ACC112 (cell line): ENCODE measurements around the gene TSPEAR.

Experiments used
- H2AFZ ChIP-seq: fragments of 200-600 bp; sonication (generic); one replicate; pipeline ENCODE4 v1.6.0; 2017; ENCODE audit warnings: antibody characterized with exemption, low read length; ENCODE audit not compliant: unreplicated experiment
- H3K27ac ChIP-seq: fragments of 200-600 bp; sonication (generic); 2 replicates; pipeline ENCODE4 v1.5.1; 2014; ENCODE audit warnings: low read depth, mild to moderate bottlenecking, antibody characterized with exemption, low read length, moderate library complexity
- H3K27me3 ChIP-seq: fragments of 200-600 bp; sonication (generic); 2 replicates; pipeline ENCODE4 v1.6.1; 2014; ENCODE audit warnings: mild to moderate bottlenecking, antibody characterized with exemption, low read length, moderate library complexity, mixed read lengths; ENCODE audit not compliant: insufficient read depth
- H3K36me3 ChIP-seq: fragments of 200-600 bp; sonication (generic); 2 replicates; pipeline ENCODE4 v1.6.1; 2016; ENCODE audit warnings: mild to moderate bottlenecking, antibody characterized with exemption, low read length, moderate library complexity, mixed read lengths; ENCODE audit not compliant: insufficient read depth
- H3K4me1 ChIP-seq: fragments of 200-600 bp; sonication (generic); one replicate; pipeline ENCODE4 v1.6.1; 2016; ENCODE audit warnings: low read length, mixed read lengths; ENCODE audit not compliant: insufficient read depth, unreplicated experiment, control insufficient read depth
- H3K4me3 ChIP-seq: fragments of 200-600 bp; sonication (generic); 2 replicates; pipeline ENCODE4 v1.5.1; 2014; ENCODE audit warnings: mild to moderate bottlenecking, low read depth, low read length
- H3K79me2 ChIP-seq: fragments of 200-600 bp; sonication (generic); one replicate; pipeline ENCODE4 v1.6.0; 2016; ENCODE audit warnings: low read length; ENCODE audit not compliant: control insufficient read depth, unreplicated experiment, insufficient read depth

TSPEAR gene

GRCh38 chr21:44540741-44541288 lies 170.6 kb downstream of the TSPEAR start:
- Histone ChIP-seq H3K4me3 (no peak overlapping the region), H3K27ac (no peak overlapping the region), H3K27me3 (peaks cover 30% of the 10 kb centered on the region), H3K4me1 (no peaks in the 10 kb centered on the region), H2AFZ (no peak overlapping the region), H3K79me2 (no peaks in the 10 kb centered on the region), H3K36me3 (no peaks in the 10 kb centered on the region)

GRCh38 chr21:44539991-44540666 lies 171.2 kb downstream of the TSPEAR start, which contains the start of gene KRTAP10-1:
KRTAP10-1 (minus strand) TSS chr21:44540195; CDS start chr21:44540150, 45 bp downstream.
- no peaks in the 10 kb centered on the region for H3K79me2 ChIP-seq
- H3K27ac ChIP-seq = no peak within 1 kb of the TSS
- H3K4me3 ChIP-seq = no peak within 1 kb of the TSS
- no peaks in the 10 kb centered on the region for H3K4me1 ChIP-seq
- no peaks in the 10 kb centered on the region for H3K36me3 ChIP-seq
- peaks cover 26% of the 10 kb centered on the region for H3K27me3 ChIP-seq
- no peak within 1 kb of the TSS for H2AFZ ChIP-seq

- H3K4me3 ChIP-seq = no peak overlapping the region
- no peak overlapping the region for H2AFZ ChIP-seq
- H3K27ac ChIP-seq = no peak overlapping the region
- H3K36me3 ChIP-seq = no peaks in the 10 kb centered on the region
- H3K79me2 ChIP-seq = no peaks in the 10 kb centered on the region
- H3K27me3 ChIP-seq = peaks cover 26% of the 10 kb centered on the region
- no peaks in the 10 kb centered on the region for H3K4me1 ChIP-seq
Measured at GRCh38 chr21:44539046-44539445, 172.3 kb downstream of the TSPEAR start.

- Histone ChIP-seq H2AFZ (no peak overlapping the region), H3K4me1 (no peaks in the 10 kb centered on the region), H3K27ac (no peak overlapping the region), H3K4me3 (no peak overlapping the region), H3K27me3 (peaks cover 26% of the 10 kb centered on the region), H3K36me3 (no peaks in the 10 kb centered on the region), H3K79me2 (no peaks in the 10 kb centered on the region)
Measured at GRCh38 chr21:44537930-44538911, 173.2 kb downstream of the TSPEAR start.

- Histone ChIP-seq H3K27me3 (peaks cover 7% of the 10 kb centered on the region), H3K36me3 (no peaks in the 10 kb centered on the region), H3K4me1 (no peaks in the 10 kb centered on the region), H3K27ac (no peak overlapping the region), H3K4me3 (no peak overlapping the region), H3K79me2 (no peaks in the 10 kb centered on the region), H2AFZ (no peak overlapping the region)
Measured at GRCh38 chr21:44535963-44536362, 175.4 kb downstream of the TSPEAR start.

GRCh38 chr21:44534688-44535087 lies 176.7 kb downstream of the TSPEAR start:
- H3K36me3 ChIP-seq = no peaks in the 10 kb centered on the region
- H3K79me2 ChIP-seq = no peaks in the 10 kb centered on the region
- no peaks in the 10 kb centered on the region for H3K4me1 ChIP-seq
- no peak overlapping the region for H2AFZ ChIP-seq
- no peak overlapping the region for H3K4me3 ChIP-seq
- no peak overlapping the region for H3K27ac ChIP-seq
- H3K27me3 ChIP-seq = peaks cover 5% of the 10 kb centered on the region; the same call in 1 of the 2 replicates

- H3K4me3 ChIP-seq = no peak overlapping the region
- no peak overlapping the region for H2AFZ ChIP-seq
- no peak overlapping the region for H3K27ac ChIP-seq
- peaks cover 5% of the 10 kb centered on the region; the same call in 1 of the 2 replicates for H3K27me3 ChIP-seq
- H3K36me3 ChIP-seq = no peaks in the 10 kb centered on the region
- H3K79me2 ChIP-seq = no peaks in the 10 kb centered on the region
- H3K4me1 ChIP-seq = no peaks in the 10 kb centered on the region
Measured at GRCh38 chr21:44533891-44534627, 177.3 kb downstream of the TSPEAR start.

GRCh38 chr21:44533121-44533890 lies 178.1 kb downstream of the TSPEAR start:
- H3K79me2 ChIP-seq = no peaks in the 10 kb centered on the region
- H3K27ac ChIP-seq = no peak overlapping the region
- no peak overlapping the region for H3K4me3 ChIP-seq
- H3K36me3 ChIP-seq = no peaks in the 10 kb centered on the region
- no peak overlapping the region for H2AFZ ChIP-seq
- H3K27me3 ChIP-seq = peaks cover 5% of the 10 kb centered on the region; the same call in 1 of the 2 replicates
- H3K4me1 ChIP-seq = no peaks in the 10 kb centered on the region

- no peaks in the 10 kb centered on the region for H3K36me3 ChIP-seq
- no peak overlapping the region for H3K4me3 ChIP-seq
- no peak overlapping the region for H3K27ac ChIP-seq
- peaks cover 4% of the 10 kb centered on the region; the same call in 1 of the 2 replicates for H3K27me3 ChIP-seq
- H2AFZ ChIP-seq = no peak overlapping the region
- H3K4me1 ChIP-seq = no peaks in the 10 kb centered on the region
- no peaks in the 10 kb centered on the region for H3K79me2 ChIP-seq
Measured at GRCh38 chr21:44532712-44533111, 178.7 kb downstream of the TSPEAR start.
